Measurements from ENCODE around the gene NOTCH2.

DNA sequence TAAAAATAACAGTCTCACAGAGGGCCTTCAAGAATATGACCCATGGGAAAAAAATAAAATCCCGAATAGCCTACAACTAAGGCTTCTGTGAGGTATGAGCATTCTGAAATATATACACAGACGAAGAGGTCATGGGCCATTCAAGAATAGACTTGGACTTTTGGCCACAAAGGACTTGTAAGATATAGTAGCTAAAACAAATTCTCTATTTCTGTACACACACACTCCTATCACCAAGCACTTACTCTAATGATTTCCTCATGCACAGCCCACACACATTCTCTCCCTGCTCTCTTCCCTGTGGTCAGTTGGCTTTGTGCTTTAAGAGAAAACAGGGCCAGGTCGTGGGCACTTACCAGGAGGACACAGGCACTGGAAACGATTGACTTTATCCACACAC lies 103.4 kb downstream of the NOTCH2 start:
- TF ChIP-seq, protein P1, sequence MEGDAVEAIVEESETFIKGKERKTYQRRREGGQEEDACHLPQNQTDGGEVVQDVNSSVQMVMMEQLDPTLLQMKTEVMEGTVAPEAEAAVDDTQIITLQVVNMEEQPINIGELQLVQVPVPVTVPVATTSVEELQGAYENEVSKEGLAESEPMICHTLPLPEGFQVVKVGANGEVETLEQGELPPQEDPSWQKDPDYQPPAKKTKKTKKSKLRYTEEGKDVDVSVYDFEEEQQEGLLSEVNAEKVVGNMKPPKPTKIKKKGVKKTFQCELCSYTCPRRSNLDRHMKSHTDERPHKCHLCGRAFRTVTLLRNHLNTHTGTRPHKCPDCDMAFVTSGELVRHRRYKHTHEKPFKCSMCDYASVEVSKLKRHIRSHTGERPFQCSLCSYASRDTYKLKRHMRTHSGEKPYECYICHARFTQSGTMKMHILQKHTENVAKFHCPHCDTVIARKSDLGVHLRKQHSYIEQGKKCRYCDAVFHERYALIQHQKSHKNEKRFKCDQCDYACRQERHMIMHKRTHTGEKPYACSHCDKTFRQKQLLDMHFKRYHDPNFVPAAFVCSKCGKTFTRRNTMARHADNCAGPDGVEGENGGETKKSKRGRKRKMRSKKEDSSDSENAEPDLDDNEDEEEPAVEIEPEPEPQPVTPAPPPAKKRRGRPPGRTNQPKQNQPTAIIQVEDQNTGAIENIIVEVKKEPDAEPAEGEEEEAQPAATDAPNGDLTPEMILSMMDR (IDR thresholded peaks at IDR 0.05 in 4 of 5, conservative IDR thresholded peaks at IDR 0.05 in 1 of 5), result no peak
- TF ChIP-seq POLR2A (IDR thresholded peaks at IDR 0.05), result no peak

Data from gastrocnemius medialis (tissue), 4 donors.